OCI-LY7 (cell line): Measurements from ENCODE around the gene PPM1B. TPM values are rescaled to one million over a fixed set of nuclear protein-coding genes. Genes with fewer than 3 reads are reported as not detected.

Source experiments
- BruUV-seq: library from RNA; stranded (reverse); fragments of 400-500 nt; replicated peaks from 2 replicates; lab custom pipeline; 2021; lab: Mats Ljungman, UMichigan
- CTCF ChIA-PET: fragments of 300-600 bp; sonication (Branson Sonifier 250); formaldehyde crosslinking; loops from one replicate; lab custom pipeline; 2022; ENCODE audit warnings: antibody characterized with exemption; ENCODE audit not compliant: unreplicated experiment; lab: Charles Lee
- POLR2A ChIA-PET: fragments of 300-600 bp; sonication (Branson Sonifier 250); formaldehyde crosslinking; loops from one replicate; lab custom pipeline; 2022; ENCODE audit warnings: antibody characterized with exemption; lab: Charles Lee
- DNase-seq: peaks from one replicate; pipeline ENCODE4 v3.0.0-alpha.2; 2015; ENCODE audit warnings: low spot score
- H2AFZ ChIP-seq: fragments of 200-600 bp; sonication (generic), shearing (Covaris generic); 2 replicates; pipeline ENCODE4 v1.6.1; 2014; ENCODE audit warnings: mild to moderate bottlenecking, antibody characterized with exemption, low read length, moderate library complexity
- H3K27ac ChIP-seq: fragments of 200-600 bp; sonication (generic); 2 replicates; pipeline ENCODE4 v1.5.1; 2014; ENCODE audit warnings: mixed run types, low read depth, mild to moderate bottlenecking, moderate library complexity, low read length, inconsistent platforms; ENCODE audit not compliant: poor library complexity, severe bottlenecking
- H3K36me3 ChIP-seq: fragments of 200-600 bp; sonication (generic); 2 replicates; pipeline ENCODE4 v1.6.1; 2014; ENCODE audit warnings: mild to moderate bottlenecking, antibody characterized with exemption, low read length, moderate library complexity, mixed read lengths; ENCODE audit not compliant: insufficient read depth
- H3K4me1 ChIP-seq: fragments of 200-600 bp; sonication (generic); 2 replicates; pipeline ENCODE4 v1.5.1; 2014; ENCODE audit warnings: mild to moderate bottlenecking, low read length; ENCODE audit not compliant: insufficient read depth, poor library complexity, severe bottlenecking
- H3K4me2 ChIP-seq: fragments of 200-600 bp; sonication (generic); 2 replicates; pipeline ENCODE4 v1.6.1; 2014; ENCODE audit warnings: mild to moderate bottlenecking, low read length
- H3K4me3 ChIP-seq: fragments of 200-600 bp; sonication (generic); 2 replicates; pipeline ENCODE4 v1.5.1; 2014; ENCODE audit warnings: mild to moderate bottlenecking, low read depth, low read length; ENCODE audit not compliant: poor library complexity, severe bottlenecking
- H3K79me2 ChIP-seq: fragments of 200-600 bp; sonication (generic); 2 replicates; pipeline ENCODE4 v1.6.1; 2016; ENCODE audit warnings: low read depth, mild to moderate bottlenecking, low read length, moderate library complexity, mixed read lengths; ENCODE audit not compliant: insufficient read depth
- H3K9me2 ChIP-seq: fragments of 200-600 bp; sonication (generic); 2 replicates; pipeline ENCODE4 v1.6.1; 2016; ENCODE audit warnings: mild to moderate bottlenecking, low read length, mixed read lengths; ENCODE audit not compliant: insufficient read depth
- H3K9me3 ChIP-seq: fragments of 200-600 bp; sonication (generic); 2 replicates; pipeline ENCODE4 v1.6.1; 2014; ENCODE audit warnings: mild to moderate bottlenecking, mixed run types, low read length, mixed read lengths
- H4K20me1 ChIP-seq: fragments of 200-600 bp; sonication (generic); 2 replicates; pipeline ENCODE4 v1.6.1; 2014; ENCODE audit warnings: mild to moderate bottlenecking, antibody characterized with exemption, low read length, moderate library complexity, mixed read lengths; ENCODE audit not compliant: insufficient read depth
- CTCF ChIP-seq: fragments of 200-600 bp; sonication (generic); conservative IDR thresholded peaks from 2 replicates; pipeline ENCODE4 v1.5.1; 2014; ENCODE audit warnings: mild to moderate bottlenecking, antibody characterized with exemption, low read length, moderate library complexity, mixed read lengths
- EZH2phosphoT487 ChIP-seq: fragments of 200-600 bp; sonication (generic); IDR thresholded peaks from 2 replicates; pipeline ENCODE4 v1.6.1; 2018; ENCODE audit warnings: low read depth, borderline replicate concordance, mild to moderate bottlenecking, mixed run types, antibody characterized with exemption, low read length, moderate library complexity, mixed read lengths
- intact Hi-C: fragments of 100-400 bp; cut with micrococcal nuclease; formaldehyde crosslinking; loops from one replicate; pipeline ENCODE4 v1.10.0; 2022; ENCODE audit not compliant: unreplicated experiment
- total RNA-seq, 2 experiments: library from RNA; depleted of rRNA in 1 of 2; stranded (reverse); fragments of >200 nt in 1 of 2; shearing (Covaris generic) in 1 of 2; gene quantifications; 2 replicates each; pipeline ENCODE4 v1.2.3, GENCODE V29; 2014 to 2022

The PPM1B gene
- total RNA-seq, 2 experiments from 2014 or later, result 24.8 to 49.8 TPM

GRCh38 chr2:44200759-44201158, 32.1 kb downstream of the PPM1B start:
- H3K9me3 ChIP-seq, result no peaks in the 10 kb centered on the region
- no peak overlapping the region for H3K27ac ChIP-seq
- H3K36me3 ChIP-seq, result peaks cover 46% of the 10 kb centered on the region
- no peak for DNase-seq
- H3K4me2 ChIP-seq, result no peak overlapping the region
- no peak for TF ChIP-seq EZH2phosphoT487
- TF ChIP-seq CTCF, result no peak
- H3K4me3 ChIP-seq, result no peak overlapping the region
- intact Hi-C loops, result no loop called here
- H3K9me2 ChIP-seq, result no peaks in the 10 kb centered on the region
- H2AFZ ChIP-seq, result no peak overlapping the region
- CTCF ChIA-PET, result no interaction called here
- peaks cover 69% of the 10 kb centered on the region for H3K79me2 ChIP-seq
- no peaks in the 10 kb centered on the region for H3K4me1 ChIP-seq
- peaks cover 6% of the 10 kb centered on the region; the same call in 1 of the 2 replicates for H4K20me1 ChIP-seq
- BruUV-seq, result no TSS peak
- POLR2A ChIA-PET, result no interaction called here

DNA sequence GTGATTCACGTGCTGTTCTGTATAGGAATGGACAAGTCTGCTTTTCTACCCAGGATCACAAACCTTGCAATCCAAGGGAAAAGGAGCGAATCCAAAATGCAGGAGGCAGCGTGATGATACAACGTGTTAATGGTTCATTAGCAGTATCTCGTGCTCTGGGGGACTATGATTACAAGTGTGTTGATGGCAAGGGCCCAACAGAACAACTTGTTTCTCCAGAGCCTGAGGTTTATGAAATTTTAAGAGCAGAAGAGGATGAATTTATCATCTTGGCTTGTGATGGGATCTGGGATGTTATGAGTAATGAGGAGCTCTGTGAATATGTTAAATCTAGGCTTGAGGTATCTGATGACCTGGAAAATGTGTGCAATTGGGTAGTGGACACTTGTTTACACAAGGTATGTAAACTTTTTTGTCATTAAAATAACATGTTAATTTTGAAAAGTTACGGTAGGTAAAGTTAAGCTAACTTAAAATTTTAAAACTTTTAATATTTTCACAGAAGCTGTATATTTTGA, 33.0 kb downstream of the PPM1B start:
- peaks cover 11% of the 10 kb centered on the region; the same call in 1 of the 2 replicates for H4K20me1 ChIP-seq
- H3K9me3 ChIP-seq, result no peaks in the 10 kb centered on the region
- TSS peak; percentile 33 for BruUV-seq
- H3K4me1 ChIP-seq, result no peaks in the 10 kb centered on the region
- peaks cover 38% of the 10 kb centered on the region for H3K36me3 ChIP-seq
- POLR2A ChIA-PET, result interaction anchor here (0.8 to 1.1 kb wide), 3 partner anchors 10 to 34 kb away, joined by 3 to 5 read pairs (median 3); no protein-coding TSS in a partner anchor
- no peak overlapping the region for H2AFZ ChIP-seq
- intact Hi-C loops, result no loop called here
- H3K4me3 ChIP-seq, result no peak overlapping the region
- H3K79me2 ChIP-seq, result peaks cover 73% of the 10 kb centered on the region
- H3K27ac ChIP-seq, result no peak overlapping the region
- H3K9me2 ChIP-seq, result no peaks in the 10 kb centered on the region
- H3K4me2 ChIP-seq, result no peak overlapping the region
- DNase-seq, result no peak
- TF ChIP-seq CTCF, result no peak
- CTCF ChIA-PET, result no interaction called here

- no peaks in the 10 kb centered on the region for H3K9me2 ChIP-seq
- peaks cover 75% of the 10 kb centered on the region for H3K79me2 ChIP-seq
- ChIA-PET POLR2A (interaction anchor here (0.6 to 0.9 kb wide), 2 partner anchors 9 to 12 kb away, joined by 3 read pairs; no protein-coding TSS in a partner anchor), CTCF (no interaction called here)
- no peaks in the 10 kb centered on the region for H3K4me1 ChIP-seq
- TF ChIP-seq CTCF (no peak), EZH2phosphoT487 (no peak)
- no peak overlapping the region for H2AFZ ChIP-seq
- no peak for DNase-seq
- intact Hi-C loops, result no loop called here
- no peaks in the 10 kb centered on the region for H3K9me3 ChIP-seq
- H4K20me1 ChIP-seq, result peaks cover 11% of the 10 kb centered on the region; the same call in 1 of the 2 replicates
- no peak overlapping the region for H3K4me2 ChIP-seq
- H3K36me3 ChIP-seq, result peaks cover 38% of the 10 kb centered on the region
- no peak overlapping the region for H3K4me3 ChIP-seq
- no peak overlapping the region for H3K27ac ChIP-seq
- BruUV-seq, result no TSS peak
These were observed 34.9 kb downstream of the PPM1B start for GRCh38 chr2:44203542-44203941.
